Liver (tissue), 9 donors: ENCODE data around the gene MTARC1. TPM values are rescaled to one million over a fixed set of nuclear protein-coding genes. Genes with fewer than 3 reads are reported as not detected.

Experiments
- DNase-seq: peaks from one replicate; pipeline ENCODE4 v3.0.0-alpha.2; 2017; ENCODE audit warnings: low spot score
- H3K27ac ChIP-seq, 2 donors: one replicate each; pipeline ENCODE4 v1.7.0; 2013; ENCODE audit warnings: inconsistent platforms in 2 of 2, low read length in 2 of 2, control low read depth in 1 of 2, low read depth in 1 of 2, mild to moderate bottlenecking in 1 of 2
- H3K27me3 ChIP-seq, 4 donors: one replicate each; pipeline versions ENCODE4 v1.6.1 to v1.7.0; 2013; ENCODE audit warnings: low read length in 3 of 4, inconsistent platforms in 1 of 4, mild to moderate bottlenecking in 1 of 4, moderate library complexity in 1 of 4; ENCODE audit not compliant: control insufficient read depth in 4 of 4, insufficient read depth in 4 of 4
- H3K36me3 ChIP-seq, 4 donors: one replicate each; pipeline versions ENCODE4 v1.6.1 to v1.7.0; 2013; ENCODE audit warnings: low read length in 3 of 4, mild to moderate bottlenecking in 3 of 4, low read depth in 1 of 4, moderate library complexity in 1 of 4; ENCODE audit not compliant: control insufficient read depth in 4 of 4, insufficient read depth in 3 of 4
- H3K4me1 ChIP-seq, 4 donors: one replicate each; pipeline versions ENCODE4 v1.6.1 to v1.7.0; 2013; ENCODE audit warnings: low read length in 3 of 4, mild to moderate bottlenecking in 3 of 4, moderate library complexity in 1 of 4; ENCODE audit not compliant: control insufficient read depth in 4 of 4, insufficient read depth in 4 of 4
- H3K4me3 ChIP-seq, 3 donors: one replicate each; pipeline versions ENCODE4 v1.6.1 to v1.7.0; 2013; ENCODE audit warnings: low read length in 3 of 3, control low read depth in 1 of 3, low read depth in 1 of 3, mild to moderate bottlenecking in 1 of 3
- H3K9ac ChIP-seq, 2 donors: one replicate each; pipeline ENCODE4 v1.7.0; 2013; ENCODE audit warnings: low read length in 2 of 2, mild to moderate bottlenecking in 2 of 2, moderate library complexity in 2 of 2, control low read depth in 1 of 2, low read depth in 1 of 2
- H3K9me3 ChIP-seq, 4 donors: one replicate each; pipeline versions ENCODE4 v1.6.1 to v1.7.0; 2013; ENCODE audit warnings: low read length in 3 of 4; ENCODE audit not compliant: control insufficient read depth in 4 of 4
- CTCF ChIP-seq: fragments of 150-350 bp; IDR thresholded peaks from 2 replicates; pipeline ENCODE4 v1.5.1; 2017; ENCODE audit warnings: improper control_type of control experiment, low read depth, low read length; ENCODE audit not compliant: missing input control
- EGR1 ChIP-seq, 2 donors: IDR thresholded peaks; 2 replicates each; pipeline ENCODE4 v1.6.1; 2016 to 2018; ENCODE audit warnings: antibody characterized with exemption in 2 of 2, low read depth in 2 of 2
- NR2F2 ChIP-seq: IDR thresholded peaks from 2 replicates; pipeline ENCODE4 v1.6.1; 2016; ENCODE audit warnings: antibody characterized with exemption
- RAD21 ChIP-seq, 2 donors: IDR thresholded peaks; 2 replicates each; pipeline ENCODE4 v1.6.1; 2016; ENCODE audit warnings: antibody characterized with exemption in 2 of 2, mild to moderate bottlenecking in 2 of 2
- ZBTB33 ChIP-seq: IDR thresholded peaks from 2 replicates; pipeline ENCODE4 v1.6.1; 2016; ENCODE audit warnings: antibody characterized with exemption
- WGBS: extraction: QIAGEN DNeasy Blood & Tissue Kit; methylation state at CpG from one replicate; pipeline ENCODE4 v1.1.7; 2013; 5-methylcytosine and 5-hydroxymethylcytosine counted together
- polyA plus RNA-seq, 2 donors: library from polyadenylated mRNA; stranded (reverse) in 1 of 2; unstranded in 1 of 2; fragments of 200-250 nt in 1 of 2; fragments of >200 nt in 1 of 2; fragmentation: Nextera tagmentation in 1 of 2; extraction: Ambion mirVana in 1 of 2; gene quantifications; one replicate each; pipeline versions ENCODE4 v1.2.1 to v1.2.3, GENCODE V29; 2013 to 2015
- total RNA-seq, 2 donors: library from RNA; depleted of rRNA; stranded (reverse); fragments of >200 nt; gene quantifications; one replicate each; pipeline ENCODE4 v1.2.3, GENCODE V29; 2014
- donor health status: healthy.
- donor health status: healthy.
- donor health status: healthy.
- donor health status: healthy.
- donor health status: healthy.

Gene MTARC1
- total and polyA plus RNA-seq, 4 donors, result 9.8 to 71.3 (median 21.5) TPM

- Histone ChIP-seq H3K4me3 (no peak overlapping the region), H3K36me3 (no peaks in the 10 kb centered on the region), H3K9ac (no peak overlapping the region), H3K4me1 (peaks cover 2 to 12% (median 9%) of the 10 kb centered on the region in 4 donors), H3K9me3 (no peaks in the 10 kb centered on the region), H3K27me3 (no peaks in the 10 kb centered on the region), H3K27ac (no peak overlapping the region)
- WGBS, result 96% methylated on average over 2 of the region's 2 CpGs
- DNase-seq, result no peak
- no peak for TF ChIP-seq RAD21 (IDR thresholded peaks at IDR 0.05)
- no peak for TF ChIP-seq CTCF
- no peak for TF ChIP-seq EGR1 (IDR thresholded peaks at IDR 0.05; ENCODE audit: low read depth in 2 of 2)
- no peak for TF ChIP-seq NR2F2
Observed at GRCh38 chr1:220833436-220833835, 46.7 kb downstream of the MTARC1 start.

- Histone ChIP-seq H3K27ac (no peak overlapping the region), H3K9ac (no peak overlapping the region), H3K36me3 (no peaks in the 10 kb centered on the region), H3K4me1 (peaks cover 1 to 3% (median 2%) of the 10 kb centered on the region in 4 donors), H3K9me3 (no peaks in the 10 kb centered on the region), H3K27me3 (no peaks in the 10 kb centered on the region), H3K4me3 (no peak overlapping the region)
- 94% methylated on average over 4 of the region's 4 CpGs for WGBS
- DNase-seq, result no peak
- no peak for TF ChIP-seq EGR1 (IDR thresholded peaks at IDR 0.05; ENCODE audit: low read depth in 2 of 2)
- TF ChIP-seq ZBTB33, result no peak
Observed at GRCh38 chr1:220834155-220834870, 47.6 kb downstream of the MTARC1 start.

Other genes with a start within 250 kb of the MTARC1 start
- gene C1orf115, start 96.5 kb upstream of the MTARC1 start, total RNA-seq, result 10 to 100 TPM; 29.6 to 56.6 TPM
- 10 to 100 TPM; 37.3 to 43.7 TPM for gene C1orf115, start 96.5 kb upstream of the MTARC1 start, polyA plus RNA-seq
- gene MTARC2, start 38.6 kb upstream of the MTARC1 start, total RNA-seq, result 10 to 100 TPM; 24.9 to 96.1 TPM
- 10 to 100 TPM; 65.4 to 77.5 TPM for gene MTARC2, start 38.6 kb upstream of the MTARC1 start, polyA plus RNA-seq
- 1 to 10 TPM; 3.0 to 6.6 TPM for gene HLX, start 92.5 kb downstream of the MTARC1 start, total RNA-seq
- gene HLX, start 92.5 kb downstream of the MTARC1 start, polyA plus RNA-seq, result 1 to 10 TPM; 5.6 to 8.3 TPM